NOMO-1 (cell line): Measurements from ENCODE around the gene ZRANB1.

Source experiments
- DNase-seq, 2 experiments: peaks; one replicate each; lab custom pipeline; 2025; ENCODE audit not compliant: unreplicated experiment in 2 of 2; lab: John Stamatoyannopoulos, UW

The ZRANB1 gene

GRCh38 chr10:125032474-125033020, 90.6 kb downstream of the ZRANB1 start:
- no peak for DNase-seq

GRCh38 chr10:125033146-125033924, 91.4 kb downstream of the ZRANB1 start:
- no peak for DNase-seq

DNA sequence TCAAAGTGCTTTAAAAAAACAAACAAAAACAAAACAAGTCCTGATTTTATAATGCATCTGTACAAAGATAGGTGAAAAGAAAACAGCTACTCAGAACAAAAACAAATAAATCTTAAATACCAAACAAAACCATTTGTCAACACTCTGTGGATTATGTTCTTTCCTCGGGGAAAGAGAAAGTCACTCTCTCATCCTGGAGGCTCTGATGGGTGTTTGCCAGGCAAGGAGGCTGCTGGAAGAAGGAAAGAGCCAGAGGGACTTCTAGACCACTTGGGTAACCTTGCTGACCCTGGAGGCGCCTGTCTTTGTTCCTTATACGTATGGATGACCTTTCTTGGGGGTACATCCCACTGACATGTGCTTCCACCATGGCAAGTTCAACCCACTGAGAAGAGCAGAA, 92.8 kb downstream of the ZRANB1 start:
- no peak for DNase-seq

GRCh38 chr10:125035136-125035535, 93.2 kb downstream of the ZRANB1 start:
- no peak for DNase-seq

GRCh38 chr10:125035588-125036295, 93.8 kb downstream of the ZRANB1 start:
- no peak for DNase-seq

DNA sequence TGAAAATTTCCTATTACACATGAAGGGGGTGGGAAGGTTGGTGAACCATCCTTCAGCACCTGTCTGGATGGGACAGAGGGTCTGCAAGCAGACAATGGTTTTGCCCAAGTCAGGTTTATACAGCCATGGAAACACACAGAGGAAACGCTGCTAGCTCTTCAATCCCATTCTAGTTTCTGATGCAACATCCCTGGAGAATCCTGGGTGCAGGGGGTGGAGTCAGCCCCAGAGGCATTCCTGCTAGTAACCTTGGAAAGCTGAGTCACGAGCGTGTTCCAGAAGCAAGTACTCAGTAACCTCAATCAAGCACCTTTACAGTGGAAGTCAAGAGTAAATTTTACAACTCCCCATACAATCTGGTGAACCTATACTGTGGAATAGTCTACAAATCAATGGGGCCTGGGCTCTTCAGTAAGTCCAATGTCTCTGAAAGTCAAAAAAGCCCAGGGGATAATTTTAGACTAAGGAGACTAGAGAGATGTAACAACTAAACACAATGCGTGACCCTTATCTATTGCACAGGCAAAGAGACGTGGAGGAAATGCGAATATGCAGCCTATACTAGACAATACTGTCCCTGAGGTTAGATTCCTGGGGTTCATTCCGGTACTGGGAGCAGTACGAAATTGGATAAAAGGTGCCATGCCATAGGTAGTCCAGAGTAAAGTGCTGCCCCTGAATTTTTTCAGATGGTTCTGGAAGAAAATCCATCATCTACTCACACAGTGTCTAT, 95.4 kb downstream of the ZRANB1 start:
- no peak for DNase-seq
